Thyroid gland (tissue), 4 donors: ENCODE measurements around the gene STN1.

ENCODE experiments used
- CTCF ChIP-seq, 6 experiments: fragments of 200-600 bp in 3 of 6; fragments of 450-650 bp in 3 of 6; sonication (generic) in 3 of 6; IDR thresholded peaks; one replicate each; pipeline ENCODE4 v1.5.1; 2016 to 2019; ENCODE audit warnings: antibody characterized with exemption in 6 of 6, mild to moderate bottlenecking in 2 of 6, inconsistent platforms in 1 of 6, moderate library complexity in 1 of 6
- POLR2A ChIP-seq, 2 donors: fragments of 450-650 bp; IDR thresholded peaks; one replicate each; pipeline ENCODE4 v1.6.1; 2017; ENCODE audit warnings: antibody characterized with exemption in 2 of 2, mild to moderate bottlenecking in 2 of 2, moderate library complexity in 1 of 2

- no peak for TF ChIP-seq CTCF (IDR thresholded peaks at IDR 0.05)
- no peak for TF ChIP-seq POLR2A (IDR thresholded peaks at IDR 0.05)
Observed at GRCh38 chr10:103930449-103930848, 12.5 kb upstream of the STN1 start.
